Esophagus squamous epithelium (tissue), 4 donors: ENCODE measurements around the gene SHISA8.

Source experiments
- POLR2A ChIP-seq, 4 donors: fragments of 450-650 bp; IDR thresholded peaks; one replicate each; pipeline ENCODE4 v1.6.1; 2017; ENCODE audit warnings: antibody characterized with exemption in 4 of 4, mild to moderate bottlenecking in 4 of 4, moderate library complexity in 3 of 4
- TF ChIP-seq, protein P1 (sequence below), 6 experiments: fragments of 450-650 bp in 4 of 6; fragments of 200-600 bp in 2 of 6; sonication (generic) in 2 of 6; IDR thresholded peaks; one replicate each; pipeline ENCODE4 v1.5.1; 2016 to 2019; ENCODE audit warnings: antibody characterized with exemption in 6 of 6, mild to moderate bottlenecking in 4 of 6, moderate library complexity in 4 of 6

GRCh38 chr22:41902932-41903421 is 11.9 kb downstream of the SHISA8 start:
- TF ChIP-seq, protein P1, sequence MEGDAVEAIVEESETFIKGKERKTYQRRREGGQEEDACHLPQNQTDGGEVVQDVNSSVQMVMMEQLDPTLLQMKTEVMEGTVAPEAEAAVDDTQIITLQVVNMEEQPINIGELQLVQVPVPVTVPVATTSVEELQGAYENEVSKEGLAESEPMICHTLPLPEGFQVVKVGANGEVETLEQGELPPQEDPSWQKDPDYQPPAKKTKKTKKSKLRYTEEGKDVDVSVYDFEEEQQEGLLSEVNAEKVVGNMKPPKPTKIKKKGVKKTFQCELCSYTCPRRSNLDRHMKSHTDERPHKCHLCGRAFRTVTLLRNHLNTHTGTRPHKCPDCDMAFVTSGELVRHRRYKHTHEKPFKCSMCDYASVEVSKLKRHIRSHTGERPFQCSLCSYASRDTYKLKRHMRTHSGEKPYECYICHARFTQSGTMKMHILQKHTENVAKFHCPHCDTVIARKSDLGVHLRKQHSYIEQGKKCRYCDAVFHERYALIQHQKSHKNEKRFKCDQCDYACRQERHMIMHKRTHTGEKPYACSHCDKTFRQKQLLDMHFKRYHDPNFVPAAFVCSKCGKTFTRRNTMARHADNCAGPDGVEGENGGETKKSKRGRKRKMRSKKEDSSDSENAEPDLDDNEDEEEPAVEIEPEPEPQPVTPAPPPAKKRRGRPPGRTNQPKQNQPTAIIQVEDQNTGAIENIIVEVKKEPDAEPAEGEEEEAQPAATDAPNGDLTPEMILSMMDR (IDR thresholded peaks at IDR 0.05) = no peak
- TF ChIP-seq POLR2A (IDR thresholded peaks at IDR 0.05) = no peak
